Hematopoietic multipotent progenitor cell treated with erythropoietin and hydrocortisone succinate and interleukin-3 and kit ligand, for 4 days (in vitro differentiated cells): ENCODE data around the gene HOATZ.
A peak's percentile ranks its signal among the peaks of the same experiment; 100 is the strongest.

Experiments
- DNase-seq: peaks from one replicate; pipeline ENCODE4 v3.0.0-alpha.2; 2015

The HOATZ gene

GRCh38 chr11:111585371-111585770, 70.8 kb downstream of the HOATZ start:
- peak; percentile 58 for DNase-seq

- DNase-seq = peak; percentile 78
Observed at GRCh38 chr11:111586388-111586831, 71.8 kb downstream of the HOATZ start.
